ENCODE measurements around the gene PMPCA. TPM values are rescaled to one million over a fixed set of nuclear protein-coding genes. Genes with fewer than 3 reads are reported as not detected.

Gene PMPCA
- total and polyA plus RNA-seq, 2 of the 13 experiments (the other 11 are each of a cell fraction or from before 2014, with no cell fraction given) = 70.2 to 88.4 TPM

GRCh38 chr9:136373300-136374182 lies 36.9 kb upstream of the PMPCA start, which contains the start of gene CARD9 (continued):
- no peak for TF ChIP-seq ZNF33A (CRISPR knock-in tag; IDR thresholded peaks at IDR 0.05; ENCODE audit: borderline replicate concordance)
- TF ChIP-seq ZBTB42 (CRISPR knock-in tag; IDR thresholded peaks at IDR 0.05) = no peak
- no peak for TF ChIP-seq U2AF1 (optimal IDR thresholded peaks at IDR 0.05; ENCODE audit: low read depth, low read length)
- TF ChIP-seq ETV6 (CRISPR knock-in tag; conservative IDR thresholded peaks at IDR 0.05) = no peak
- no peak for TF ChIP-seq ZNF205 (CRISPR knock-in tag; IDR thresholded peaks at IDR 0.05)
- no peak for TF ChIP-seq SRSF4 (IDR thresholded peaks at IDR 0.05; ENCODE audit: low read depth, low read length, poor library complexity, severe bottlenecking)
- no peak for TF ChIP-seq ZNF343 (CRISPR knock-in tag; IDR thresholded peaks at IDR 0.05)
- TF ChIP-seq THAP11 (CRISPR knock-in tag; IDR thresholded peaks at IDR 0.05) = no peak
- no peak for TF ChIP-seq ZFP37 (CRISPR knock-in tag; IDR thresholded peaks at IDR 0.05; ENCODE audit: borderline replicate concordance)
- TF ChIP-seq HOXA9 (CRISPR knock-in tag; IDR thresholded peaks at IDR 0.05; ENCODE audit: borderline replicate concordance) = no peak
- peak; percentile 85; the same call in 1 of the 2 replicates for TF ChIP-seq SALL2 (CRISPR knock-in tag; IDR thresholded peaks at IDR 0.05)
- no peak for TF ChIP-seq ZNF207 (IDR thresholded peaks at IDR 0.05; ENCODE audit: borderline replicate concordance)
- TF ChIP-seq ZBTB8A (CRISPR knock-in tag; IDR thresholded peaks at IDR 0.05; ENCODE audit: borderline replicate concordance, low read depth) = no peak
- peak; percentile 54 for TF ChIP-seq TFDP2 (CRISPR knock-in tag; IDR thresholded peaks at IDR 0.05)
- no peak for TF ChIP-seq FOXC1 (CRISPR knock-in tag; IDR thresholded peaks at IDR 0.05; ENCODE audit: borderline replicate concordance)
- no peak for TF ChIP-seq RAD51 (IDR thresholded peaks at IDR 0.05; ENCODE audit: borderline replicate concordance)
- peak; percentile 63 for TF ChIP-seq PATZ1 (CRISPR knock-in tag; IDR thresholded peaks at IDR 0.05)
- TF ChIP-seq THYN1 (CRISPR knock-in tag; IDR thresholded peaks at IDR 0.05; ENCODE audit: borderline replicate concordance, low read depth) = no peak
- no peak for TF ChIP-seq ARHGAP35 (CRISPR knock-in tag; IDR thresholded peaks at IDR 0.05; ENCODE audit: borderline replicate concordance)
- no peak for TF ChIP-seq ZNF749 (CRISPR knock-in tag; IDR thresholded peaks at IDR 0.05; ENCODE audit: borderline replicate concordance)
- TF ChIP-seq NFKB2 (CRISPR knock-in tag; IDR thresholded peaks at IDR 0.05; ENCODE audit: borderline replicate concordance) = 0 out of 2 replicates have a peak, but pooled peaks have one; percentile 53
- no peak for TF ChIP-seq ZBTB3 (CRISPR knock-in tag; IDR thresholded peaks at IDR 0.05; ENCODE audit: borderline replicate concordance, low read depth)
- 0 out of 2 replicates have a peak, but pooled peaks have one; percentile 28 for TF ChIP-seq FOXP4 (CRISPR knock-in tag; IDR thresholded peaks at IDR 0.05)
- TF ChIP-seq FOXO1 (CRISPR knock-in tag; IDR thresholded peaks at IDR 0.05) = no peak

All from HepG2 (cell line).